RWPE1 (cell line): ENCODE results near the gene GSG1L2.

ENCODE experiments used
- CTCF ChIA-PET: fragments of 350-600 bp; sonication (Branson Sonifier 250); formaldehyde crosslinking; extraction: SDS; loops from one replicate; lab custom pipeline; 2021; lab: Yijun Ruan, JAX
- POLR2A ChIA-PET: fragments of 400-600 bp; formaldehyde crosslinking; extraction: SDS; loops from one replicate; lab custom pipeline; 2020; ENCODE audit warnings: antibody characterized with exemption; ENCODE audit not compliant: low non-redundant PET; lab: Yijun Ruan, JAX
- DNase-seq: peaks from one replicate; pipeline ENCODE4 v3.0.0; 2012; ENCODE audit warnings: low spot score
- H3K27ac ChIP-seq: fragments of 450-650 bp; 2 replicates; pipeline ENCODE4 v1.5.1; 2017
- CTCF ChIP-seq: fragments of 450-650 bp; conservative IDR thresholded peaks from 2 replicates; pipeline ENCODE4 v1.5.1; 2017; ENCODE audit warnings: low read depth, mild to moderate bottlenecking

GSG1L2 gene

GRCh38 chr17:9829343-9829742 is 7.5 kb upstream of the GSG1L2 start:
- POLR2A ChIA-PET = no interaction called here
- CTCF ChIA-PET = interaction anchor here (0.7 kb wide), 1 partner anchor 9 kb away, joined by 3 read pairs; no protein-coding TSS in a partner anchor

GRCh38 chr17:9828296-9829295 is 6.7 kb upstream of the GSG1L2 start:
- no peak overlapping the region for H3K27ac ChIP-seq
- DNase-seq = no peak
- ChIA-PET CTCF (no interaction called here), POLR2A (no interaction called here)
- TF ChIP-seq CTCF = no peak

More at GRCh38 chr17:9829343-9829742, 7.5 kb upstream of the GSG1L2 start:
- no peak overlapping the region for H3K27ac ChIP-seq
- TF ChIP-seq CTCF = no peak
- no peak for DNase-seq

- ChIA-PET POLR2A (no interaction called here), CTCF (interaction anchor here (1.0 kb wide), 1 partner anchor 97 kb away, joined by 3 read pairs; no protein-coding TSS in a partner anchor)
- no peak for DNase-seq
- H3K27ac ChIP-seq = no peak within 1 kb of the TSS
- no peak for TF ChIP-seq CTCF
Observed at GRCh38 chr17:9825641-9826150, 3.8 kb upstream of the GSG1L2 start, which contains the start of gene GLP2R. Gene GLP2R (plus strand): TSS chr17:9825924. CDS start chr17:9826064, 140 bp downstream.

- CTCF ChIA-PET = no interaction called here
Observed at GRCh38 chr17:9824797-9825338, 3.0 kb upstream of the GSG1L2 start.

GRCh38 chr17:9824094-9824493 is 2.2 kb upstream of the GSG1L2 start:
- ChIA-PET POLR2A (no interaction called here), CTCF (interaction anchor here (0.8 kb wide), 1 partner anchor 1350 kb away, joined by 3 read pairs; no protein-coding TSS in a partner anchor)
- no peak overlapping the region for H3K27ac ChIP-seq
- no peak for TF ChIP-seq CTCF
- peak; percentile 18 for DNase-seq

More at GRCh38 chr17:9824797-9825338, 3.0 kb upstream of the GSG1L2 start:
- no peak overlapping the region for H3K27ac ChIP-seq
- POLR2A ChIA-PET = no interaction called here
- no peak for DNase-seq
- no peak for TF ChIP-seq CTCF

GRCh38 chr17:9820448-9820847 is 1.4 kb downstream of the GSG1L2 start:
- ChIA-PET POLR2A (interaction anchor here (0.6 kb wide), 1 partner anchor 1239 kb away, joined by 7 read pairs; no protein-coding TSS in a partner anchor), CTCF (interaction anchor here (0.5 to 0.6 kb wide), 2 partner anchors 9 to 17 kb away, joined by 3 read pairs; no protein-coding TSS in a partner anchor)
- no peak overlapping the region for H3K27ac ChIP-seq
- TF ChIP-seq CTCF = no peak
- DNase-seq = no peak
